A549 (cell line): Measurements from ENCODE around the gene NFILZ. TPM values are rescaled to one million over a fixed set of nuclear protein-coding genes. Genes with fewer than 3 reads are reported as not detected.

Experiments used
- ATAC-seq, 2 experiments: fragments of 200-7000 bp in 1 of 2; fragments of >200 bp in 1 of 2; cut with Nextera tagmentation in 1 of 2; cut with Tn5 transposase in 1 of 2; 3 replicates each; pipeline versions ENCODE4 v1.8.0 to v1.9.1; 2018 to 2020; ENCODE audit warnings: mild to moderate bottlenecking in 1 of 2, moderate library complexity in 1 of 2
- CTCF ChIA-PET: fragments of 300-600 bp; sonication (Branson Sonifier 250); formaldehyde crosslinking; extraction: SDS; loops from one replicate; lab custom pipeline; 2021; ENCODE audit warnings: antibody characterized with exemption, inconsistent platforms; lab: Yijun Ruan, JAX
- POLR2A ChIA-PET: fragments of 350-600 bp; formaldehyde crosslinking; extraction: SDS; loops from one replicate; lab custom pipeline; 2021; ENCODE audit warnings: antibody characterized with exemption, inconsistent platforms; lab: Yijun Ruan, JAX
- DNase-seq, 2 experiments: peaks; one replicate each; pipeline versions ENCODE4 v3.0.0 to v3.0.0-alpha.2; 2011 to 2016; ENCODE audit warnings: low read depth in 1 of 2, low spot score in 1 of 2
- FAIRE-seq: peaks from 2 replicates; lab custom pipeline; 2011; peaks lifted over from hg19 to GRCh38; lab: Jason Lieb, UNC
- H3K27ac ChIP-seq, 2 experiments: fragments of >200 bp; sonication (Bioruptor Twin); formaldehyde crosslinking; 3 replicates each; pipeline ENCODE4 v1.5.1; 2016 to 2017
- H3K4me1 ChIP-seq: fragments of >200 bp; sonication (Bioruptor Twin); formaldehyde crosslinking; 3 replicates; pipeline ENCODE4 v1.6.1; 2016
- H3K4me2 ChIP-seq: fragments of >200 bp; sonication (Bioruptor Twin); formaldehyde crosslinking; 3 replicates; pipeline ENCODE4 v1.6.1; 2016
- H3K4me3 ChIP-seq: fragments of >200 bp; sonication (Bioruptor Twin); formaldehyde crosslinking; 3 replicates; pipeline ENCODE4 v1.5.1; 2016
- H3K9me3 ChIP-seq: fragments of >200 bp; sonication (Bioruptor Twin); formaldehyde crosslinking; 3 replicates; pipeline ENCODE4 v1.6.1; 2016
- ATOH8 ChIP-seq: fragments of 250-450 bp; sonication (Bioruptor Pico); IDR thresholded peaks from 2 replicates; pipeline ENCODE4 v1.5.0; 2020; ENCODE audit warnings: low read depth, mild to moderate bottlenecking, moderate library complexity
- BHLHE40 ChIP-seq: IDR thresholded peaks from 2 replicates; pipeline ENCODE4 v1.6.1; 2012; ENCODE audit warnings: low read depth, low read length, inconsistent platforms
- CBX2 ChIP-seq: fragments of 200-600 bp; sonication (generic); IDR thresholded peaks from 2 replicates; pipeline ENCODE4 v1.6.1; 2016; ENCODE audit warnings: low read depth, mild to moderate bottlenecking, borderline replicate concordance
- CEBPB ChIP-seq, 2 experiments: fragments of >200 bp in 1 of 2; sonication (Bioruptor Twin) in 1 of 2; formaldehyde crosslinking in 1 of 2; IDR thresholded peaks; 2 replicates each; pipeline ENCODE4 v1.6.1; 2012 to 2016
- CHD2 ChIP-seq: fragments of 150-350 bp; IDR thresholded peaks from 2 replicates; pipeline ENCODE4 v1.6.1; 2014; ENCODE audit warnings: low read length; ENCODE audit not compliant: partially characterized antibody
- CHD4 ChIP-seq: fragments of 200-600 bp; sonication (generic); IDR thresholded peaks from 2 replicates; pipeline ENCODE4 v1.6.1; 2016; ENCODE audit warnings: antibody characterized with exemption, mild to moderate bottlenecking, borderline replicate concordance
- EHF ChIP-seq: fragments of 250-450 bp; sonication (Bioruptor Pico); IDR thresholded peaks from 2 replicates; pipeline ENCODE4 v1.5.0; 2020; ENCODE audit warnings: mild to moderate bottlenecking
- ELK1 ChIP-seq: fragments of 150-350 bp; IDR thresholded peaks from 2 replicates; pipeline ENCODE4 v1.6.1; 2014; ENCODE audit warnings: low read depth, mild to moderate bottlenecking, low read length
- EP300 ChIP-seq, 2 experiments: fragments of >200 bp; sonication (Bioruptor Twin); formaldehyde crosslinking; IDR thresholded peaks; 2 replicates in 1 of 2; 3 replicates in 1 of 2; pipeline ENCODE4 v1.6.1; 2016 to 2017
- ESRRA ChIP-seq: fragments of 150-350 bp; IDR thresholded peaks from 2 replicates; pipeline ENCODE4 v1.6.1; 2014; ENCODE audit warnings: mild to moderate bottlenecking, low read length, borderline replicate concordance
- FOSL2 ChIP-seq, 2 experiments: fragments of 450-650 bp in 1 of 2; fragments of >200 bp in 1 of 2; sonication (Bioruptor Twin) in 1 of 2; formaldehyde crosslinking; IDR thresholded peaks; 2 replicates each; pipeline versions ENCODE4 v1.5.0 to v1.6.1; 2016 to 2020; ENCODE audit warnings: mild to moderate bottlenecking in 1 of 2, moderate library complexity in 1 of 2
- HDAC2 ChIP-seq: fragments of 200-600 bp; sonication (generic); IDR thresholded peaks from 2 replicates; pipeline ENCODE4 v1.6.1; 2016
- HEYL ChIP-seq: fragments of 250-450 bp; sonication (Bioruptor Pico); IDR thresholded peaks from 2 replicates; pipeline ENCODE4 v1.8.0; 2021; ENCODE audit warnings: mild to moderate bottlenecking, moderate library complexity
- HOXB5 ChIP-seq: fragments of 250-450 bp; sonication (Bioruptor Pico); IDR thresholded peaks from 2 replicates; pipeline ENCODE4 v1.5.0; 2020; ENCODE audit warnings: mild to moderate bottlenecking, moderate library complexity
- KDM1A ChIP-seq: fragments of 200-600 bp; sonication (generic); IDR thresholded peaks from 2 replicates; pipeline ENCODE4 v1.6.1; 2016; ENCODE audit warnings: low read depth, mild to moderate bottlenecking
- MAFK ChIP-seq: fragments of 450-650 bp; IDR thresholded peaks from 2 replicates; pipeline ENCODE4 v1.6.1; 2014; ENCODE audit not compliant: partially characterized antibody
- MAX ChIP-seq: IDR thresholded peaks from 2 replicates; pipeline ENCODE4 v1.6.1; 2012
- MYC ChIP-seq: IDR thresholded peaks from 2 replicates; pipeline ENCODE4 v1.6.1; 2012; ENCODE audit warnings: mild to moderate bottlenecking, inconsistent platforms, low read length, improper control_type of control experiment, borderline replicate concordance
- NPAS2 ChIP-seq: fragments of 250-450 bp; sonication (Bioruptor Pico); IDR thresholded peaks from 2 replicates; pipeline ENCODE4 v1.8.0; 2022; ENCODE audit warnings: mild to moderate bottlenecking, moderate library complexity, borderline replicate concordance
- NR3C1 ChIP-seq: fragments of >200 bp; sonication (Bioruptor Twin); formaldehyde crosslinking; IDR thresholded peaks from 3 replicates; pipeline ENCODE4 v1.6.1; 2017
- PBX3 ChIP-seq: IDR thresholded peaks from 2 replicates; pipeline ENCODE4 v1.6.1; 2012
- PHF8 ChIP-seq: fragments of 200-600 bp; sonication (generic); IDR thresholded peaks from 2 replicates; pipeline ENCODE4 v1.6.1; 2016; ENCODE audit warnings: low read depth, mild to moderate bottlenecking, antibody characterized with exemption, moderate library complexity, borderline replicate concordance
- POLR2AphosphoS2 ChIP-seq: conservative IDR thresholded peaks from 2 replicates; pipeline ENCODE4 v1.6.1; 2012; ENCODE audit warnings: low read length, improper control_type of control experiment, inconsistent platforms
- REST ChIP-seq: fragments of 200-600 bp; sonication (generic); IDR thresholded peaks from 2 replicates; pipeline ENCODE4 v1.6.1; 2016; ENCODE audit warnings: antibody characterized with exemption, mild to moderate bottlenecking, moderate library complexity
- SMC3 ChIP-seq: fragments of >200 bp; sonication (Bioruptor Twin); formaldehyde crosslinking; IDR thresholded peaks from 3 replicates; pipeline ENCODE4 v1.6.1; 2018; ENCODE audit warnings: inconsistent platforms
- SREBF2 ChIP-seq: fragments of 450-650 bp; IDR thresholded peaks from 2 replicates; pipeline ENCODE4 v1.6.1; 2014; ENCODE audit warnings: mild to moderate bottlenecking, moderate library complexity
- ZFP36 ChIP-seq: fragments of 450-650 bp; IDR thresholded peaks from 2 replicates; pipeline ENCODE4 v1.6.1; 2014; ENCODE audit warnings: borderline replicate concordance; ENCODE audit not compliant: partially characterized antibody
- ZSCAN20 ChIP-seq: fragments of 250-450 bp; sonication (Bioruptor Pico); IDR thresholded peaks from 2 replicates; pipeline ENCODE4 v1.8.0; 2022; ENCODE audit warnings: mild to moderate bottlenecking, moderate library complexity
- WGBS: methylation state at CpG from one replicate; pipeline ENCODE4 v1.1.6; 2017; ENCODE audit errors: missing lambda C conversion rate; 5-methylcytosine and 5-hydroxymethylcytosine counted together
- polyA plus RNA-seq, 4 experiments: library from polyadenylated mRNA; depleted of rRNA in 3 of 4; stranded (reverse); fragments of >200 nt; fragmentation: RNase III in 1 of 4; extraction: RNeasy Plus Mini Kit Qiagen cat#74134 plus additional on column Dnase treatment in 1 of 4; gene quantifications; 2 replicates in 3 of 4; 3 replicates in 1 of 4; pipeline ENCODE4 v1.2.3, GENCODE V29; 2011 to 2017

Gene NFILZ
- polyA plus RNA-seq, 2 of the 4 experiments (the other 2 are of a cell fraction) = not detected

GRCh38 chr19:8611391-8611876, 19.0 kb upstream of the NFILZ start (continued):
- TF ChIP-seq KDM1A (peak; percentile 99), PHF8 (no peak)

GRCh38 chr19:8611877-8612806, 18.3 kb upstream of the NFILZ start:
- CTCF ChIA-PET = interaction anchor here (1.0 to 6.3 kb wide), 6 partner anchors 10 to 82 kb away, joined by 3 to 32 read pairs (median 4); no protein-coding TSS in a partner anchor
- POLR2A ChIA-PET = interaction anchor here (0.6 to 1.6 kb wide), 6 partner anchors 13 to 464 kb away, joined by 3 to 6 read pairs (median 4); partner anchors contain the start of gene ZNF414
- ATAC-seq = peak; percentile 70 to 73
- H3K4me1 ChIP-seq = peaks cover 61% of the 10 kb centered on the region
- peak overlapping the region; percentile 98 to 99 for H3K27ac ChIP-seq
- H3K9me3 ChIP-seq = no peaks in the 10 kb centered on the region
- 37% methylated on average over 7 of the region's 12 CpGs for WGBS
- peak overlapping the region; percentile 76 for H3K4me2 ChIP-seq
- no peak overlapping the region for H3K4me3 ChIP-seq
- peak; percentile 80 to 94 for DNase-seq
- FAIRE-seq = no peak
- no peak for TF ChIP-seq ZFP36
- TF ChIP-seq REST = no peak
- TF ChIP-seq CHD4 = no peak
- TF ChIP-seq SREBF2 = no peak
- no peak for TF ChIP-seq NR3C1
- TF ChIP-seq POLR2AphosphoS2 = no peak
- no peak for TF ChIP-seq FOSL2 (IDR thresholded peaks at IDR 0.05)
- TF ChIP-seq FOSL2 (CRISPR knock-in tag; IDR thresholded peaks at IDR 0.05) = peak; percentile 83
- TF ChIP-seq CEBPB (IDR thresholded peaks at IDR 0.05) = peak in 1 of 2 experiments; percentile 42; a peak in 2 of 4 replicates
- no peak for TF ChIP-seq HDAC2
- TF ChIP-seq EP300 (IDR thresholded peaks at IDR 0.05) = peak; percentile 70 to 88; a peak in 4 of 5 replicates
- TF ChIP-seq ESRRA = no peak
- no peak for TF ChIP-seq CBX2
- TF ChIP-seq HOXB5 (CRISPR knock-in tag) = no peak
- TF ChIP-seq PBX3 = peak; percentile 61; the same call in 1 of the 2 replicates
- TF ChIP-seq PHF8 = no peak
- no peak for TF ChIP-seq ZSCAN20 (CRISPR knock-in tag)
- TF ChIP-seq ELK1 = no peak
- no peak for TF ChIP-seq NPAS2 (CRISPR knock-in tag)
- TF ChIP-seq MYC = no peak
- TF ChIP-seq HEYL (CRISPR knock-in tag) = no peak
- no peak for TF ChIP-seq MAFK
- no peak for TF ChIP-seq ATOH8 (CRISPR knock-in tag)
- TF ChIP-seq MAX = peak; percentile 66
- TF ChIP-seq EHF (CRISPR knock-in tag) = no peak
- TF ChIP-seq KDM1A = peak; percentile 34
- no peak for TF ChIP-seq CHD2
- no peak for TF ChIP-seq SMC3
- TF ChIP-seq BHLHE40 = no peak
